Skeletal muscle tissue (tissue), 4 donors: Measurements from ENCODE around the gene SFXN1. TPM values are rescaled to one million over a fixed set of nuclear protein-coding genes. Genes with fewer than 3 reads are reported as not detected.

Experiments
- H3K27ac ChIP-seq: one replicate; pipeline ENCODE4 v1.7.0; 2013; ENCODE audit warnings: mild to moderate bottlenecking, low read depth, low read length, inconsistent platforms
- H3K27me3 ChIP-seq, 3 donors: one replicate each; pipeline ENCODE4 v1.7.0; 2013; ENCODE audit warnings: low read length in 3 of 3; ENCODE audit not compliant: control insufficient read depth in 3 of 3, insufficient read depth in 3 of 3
- H3K36me3 ChIP-seq, 3 donors: one replicate each; pipeline ENCODE4 v1.7.0; 2013; ENCODE audit warnings: low read length in 3 of 3; ENCODE audit not compliant: control insufficient read depth in 3 of 3, insufficient read depth in 3 of 3
- H3K4me1 ChIP-seq, 3 donors: one replicate each; pipeline ENCODE4 v1.7.0; 2013; ENCODE audit warnings: low read length in 3 of 3, mild to moderate bottlenecking in 3 of 3; ENCODE audit not compliant: control insufficient read depth in 3 of 3, insufficient read depth in 3 of 3
- H3K4me3 ChIP-seq, 3 donors: one replicate each; pipeline ENCODE4 v1.7.0; 2013; ENCODE audit warnings: low read length in 3 of 3
- H3K9ac ChIP-seq, 3 donors: one replicate each; pipeline ENCODE4 v1.7.0; 2013; ENCODE audit warnings: low read length in 3 of 3, mild to moderate bottlenecking in 3 of 3, moderate library complexity in 2 of 3, low read depth in 1 of 3
- H3K9me3 ChIP-seq, 3 donors: one replicate each; pipeline ENCODE4 v1.7.0; 2013; ENCODE audit warnings: low read length in 3 of 3; ENCODE audit not compliant: control insufficient read depth in 3 of 3
- total RNA-seq: library from RNA; depleted of rRNA; stranded (reverse); fragments of >200 nt; gene quantifications from one replicate; pipeline ENCODE4 v1.2.3, GENCODE V29; 2014
- donor health status: Osteomylitis.

SFXN1 gene
- total RNA-seq, 1 donor from 2014 or later = 15.7 TPM

DNA sequence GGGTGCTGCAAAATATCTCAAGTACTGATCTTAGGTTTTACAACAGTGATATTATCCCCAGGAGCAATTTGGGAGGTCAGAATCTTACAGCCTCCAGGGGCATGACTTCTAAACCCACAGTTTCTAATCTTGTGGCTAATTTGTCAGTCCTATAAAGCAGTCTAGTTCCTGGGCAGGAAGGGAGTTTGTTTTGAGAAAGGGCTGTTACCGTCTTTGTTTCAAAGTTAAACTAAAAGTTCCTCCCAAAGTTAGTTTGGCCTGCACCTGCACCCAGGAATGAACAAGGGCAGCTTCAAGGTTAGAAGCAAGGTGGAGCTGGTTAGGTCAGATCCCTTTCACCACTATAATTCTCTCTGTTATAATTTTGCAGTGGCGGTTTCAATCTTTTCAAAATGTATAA lies 81.7 kb downstream of the SFXN1 start:
- Histone ChIP-seq H3K9me3 (no peaks in the 10 kb centered on the region), H3K27ac (no peak overlapping the region), H3K4me1 (no peaks in the 10 kb centered on the region), H3K4me3 (no peak overlapping the region), H3K27me3 (peaks cover 0 to 5% (median 0%) of the 10 kb centered on the region in 3 donors), H3K9ac (no peak overlapping the region), H3K36me3 (no peaks in the 10 kb centered on the region)

DNA sequence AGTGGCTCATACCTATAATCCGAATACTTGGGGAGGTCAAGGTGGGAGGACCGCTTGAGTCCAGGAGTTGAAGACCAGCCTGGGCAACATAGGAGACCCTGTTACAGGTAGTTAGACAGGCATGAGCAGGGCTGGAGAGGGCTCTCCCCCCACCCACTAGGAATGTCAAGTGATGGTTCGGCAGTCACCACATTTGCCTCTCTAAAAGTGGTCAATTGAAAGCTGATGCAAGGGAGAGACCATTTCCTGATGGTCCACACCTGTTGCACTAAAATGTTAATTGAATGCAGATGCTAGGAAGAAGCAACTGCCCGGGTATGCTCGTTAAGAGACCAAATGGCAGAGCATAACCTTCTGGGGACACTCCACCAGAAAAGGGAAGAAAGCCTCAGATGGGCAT lies 82.7 kb downstream of the SFXN1 start:
- no peak overlapping the region for H3K4me3 ChIP-seq
- H3K9ac ChIP-seq = no peak overlapping the region
- H3K4me1 ChIP-seq = no peaks in the 10 kb centered on the region
- no peaks in the 10 kb centered on the region for H3K36me3 ChIP-seq
- no peaks in the 10 kb centered on the region for H3K9me3 ChIP-seq
- peaks cover 0 to 5% (median 0%) of the 10 kb centered on the region in 3 donors for H3K27me3 ChIP-seq
- no peak overlapping the region for H3K27ac ChIP-seq

DNA sequence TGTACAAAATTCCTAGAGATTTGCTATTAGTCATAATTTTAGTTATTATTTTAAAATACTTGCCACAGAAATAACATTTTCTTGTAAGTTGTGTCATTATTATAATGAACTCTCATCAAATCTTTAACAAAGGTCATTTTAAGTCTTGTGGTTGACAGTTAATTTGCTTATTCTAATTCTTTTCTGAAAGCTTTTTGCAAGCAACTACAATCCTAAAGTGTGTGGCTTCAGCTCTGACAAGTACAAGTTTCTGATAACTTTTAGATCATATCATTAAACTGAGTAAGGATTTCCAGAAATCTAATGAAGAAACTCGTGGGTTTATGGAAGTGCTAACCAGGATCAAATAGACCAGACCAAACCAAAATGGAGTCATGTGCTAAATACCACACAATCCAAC lies 86.4 kb downstream of the SFXN1 start:
- no peak overlapping the region for H3K27ac ChIP-seq
- no peak overlapping the region for H3K9ac ChIP-seq
- no peak overlapping the region for H3K4me3 ChIP-seq
- H3K36me3 ChIP-seq = no peaks in the 10 kb centered on the region
- no peaks in the 10 kb centered on the region for H3K9me3 ChIP-seq
- H3K4me1 ChIP-seq = no peaks in the 10 kb centered on the region
- H3K27me3 ChIP-seq = peaks cover 0 to 5% (median 0%) of the 10 kb centered on the region in 3 donors

DNA sequence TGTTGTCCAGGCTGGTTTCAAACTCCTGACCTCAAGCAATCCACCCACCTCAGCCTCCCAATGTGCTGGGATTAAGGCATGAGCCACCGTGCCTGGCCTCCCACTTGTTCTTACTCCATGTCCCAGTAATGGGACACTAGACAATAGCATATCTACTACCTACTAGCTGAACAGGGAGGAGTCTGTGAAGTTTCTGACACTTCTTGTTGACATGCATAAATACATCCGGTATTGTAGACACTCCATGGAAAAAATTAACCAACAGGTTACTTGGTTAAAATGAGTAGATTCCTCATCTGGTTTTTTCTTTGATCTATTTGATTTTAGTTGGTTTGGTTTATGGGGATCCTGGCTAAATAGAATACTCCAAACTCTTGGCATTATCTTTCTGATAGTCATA lies 88.3 kb downstream of the SFXN1 start:
- H3K36me3 ChIP-seq = no peaks in the 10 kb centered on the region
- H3K9ac ChIP-seq = no peak overlapping the region
- no peaks in the 10 kb centered on the region for H3K27me3 ChIP-seq
- no peaks in the 10 kb centered on the region for H3K4me1 ChIP-seq
- peaks cover 0 to 2% (median 0%) of the 10 kb centered on the region in 3 donors for H3K9me3 ChIP-seq
- H3K27ac ChIP-seq = no peak overlapping the region
- H3K4me3 ChIP-seq = no peak overlapping the region

DNA sequence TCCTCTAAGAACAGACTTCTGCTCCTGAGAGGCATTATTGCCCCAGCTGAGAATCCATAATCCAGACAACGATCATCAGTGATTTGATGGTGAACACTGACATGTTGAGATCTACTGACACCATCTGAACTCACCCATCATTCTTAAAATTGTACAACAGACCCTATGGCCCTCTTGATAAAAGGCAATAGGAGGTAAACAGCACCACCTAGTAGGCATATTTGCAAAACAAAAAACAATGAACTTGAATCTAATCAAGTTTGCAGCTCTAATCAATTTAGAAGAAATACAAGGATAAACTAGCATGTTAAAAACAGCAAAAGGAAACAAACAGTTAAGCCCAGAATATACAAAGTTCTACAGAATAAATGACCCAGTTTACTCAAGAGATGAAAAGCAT lies 89.6 kb downstream of the SFXN1 start:
- no peak overlapping the region for H3K27ac ChIP-seq
- H3K9ac ChIP-seq = no peak overlapping the region
- H3K4me3 ChIP-seq = no peak overlapping the region
- peaks cover 0 to 2% (median 1%) of the 10 kb centered on the region in 3 donors for H3K9me3 ChIP-seq
- H3K27me3 ChIP-seq = no peaks in the 10 kb centered on the region
- peaks cover 0 to under 1% (median 0%) of the 10 kb centered on the region in 3 donors for H3K4me1 ChIP-seq
- H3K36me3 ChIP-seq = no peaks in the 10 kb centered on the region

DNA sequence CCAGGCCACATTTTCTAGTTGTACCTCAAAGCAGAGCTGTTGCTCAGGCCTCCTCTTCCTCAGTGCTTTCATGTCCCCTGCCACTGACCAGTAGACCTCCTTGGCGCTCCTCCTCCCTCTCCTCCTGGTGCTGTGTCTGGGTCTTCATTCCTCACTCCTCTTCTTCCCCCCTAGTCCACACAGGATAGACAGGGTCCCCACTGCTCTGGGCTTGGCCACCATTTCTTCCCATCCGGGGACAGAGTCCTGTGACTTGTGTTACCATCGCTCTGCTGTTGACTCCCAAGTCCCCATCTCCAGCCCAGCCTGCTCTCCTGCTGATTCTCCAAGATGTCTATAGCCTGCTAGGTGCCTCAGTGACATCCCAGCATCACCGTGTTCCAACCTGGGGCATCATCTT lies 91.3 kb downstream of the SFXN1 start:
- H3K27me3 ChIP-seq = peaks cover 0 to 4% (median 0%) of the 10 kb centered on the region in 3 donors
- H3K27ac ChIP-seq = no peak overlapping the region
- H3K36me3 ChIP-seq = no peaks in the 10 kb centered on the region
- H3K4me1 ChIP-seq = peaks cover 0 to 13% (median 11%) of the 10 kb centered on the region in 3 donors
- peaks cover 0 to 3% (median 2%) of the 10 kb centered on the region in 3 donors for H3K9me3 ChIP-seq
- H3K9ac ChIP-seq = no peak overlapping the region
- no peak overlapping the region for H3K4me3 ChIP-seq

DNA sequence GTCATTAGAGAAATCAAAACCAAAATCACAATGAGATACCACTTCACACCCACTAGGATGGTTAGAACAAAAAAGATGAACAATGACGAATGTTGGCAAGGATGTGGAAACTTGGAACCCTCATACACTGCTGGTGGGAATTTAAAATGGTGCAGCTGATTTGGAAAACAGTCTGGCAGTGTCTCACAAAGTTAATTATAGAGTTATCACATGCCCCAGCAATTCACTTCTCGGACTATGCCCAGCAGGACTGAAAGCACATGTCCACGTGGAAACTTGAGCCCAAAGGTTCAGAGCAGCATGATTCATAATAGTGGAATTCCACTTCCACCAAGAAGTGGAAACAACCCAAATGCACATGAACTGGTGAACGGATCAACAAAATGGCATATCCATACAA lies 94.5 kb downstream of the SFXN1 start:
- Histone ChIP-seq H3K36me3 (no peaks in the 10 kb centered on the region), H3K9ac (no peak overlapping the region), H3K4me3 (no peak overlapping the region), H3K9me3 (peaks cover 0 to 3% (median 2%) of the 10 kb centered on the region in 3 donors), H3K27me3 (peaks cover 0 to 4% (median 3%) of the 10 kb centered on the region in 3 donors), H3K4me1 (peaks cover 0 to 13% (median 11%) of the 10 kb centered on the region in 3 donors), H3K27ac (peak overlapping the region; percentile 48)

DNA sequence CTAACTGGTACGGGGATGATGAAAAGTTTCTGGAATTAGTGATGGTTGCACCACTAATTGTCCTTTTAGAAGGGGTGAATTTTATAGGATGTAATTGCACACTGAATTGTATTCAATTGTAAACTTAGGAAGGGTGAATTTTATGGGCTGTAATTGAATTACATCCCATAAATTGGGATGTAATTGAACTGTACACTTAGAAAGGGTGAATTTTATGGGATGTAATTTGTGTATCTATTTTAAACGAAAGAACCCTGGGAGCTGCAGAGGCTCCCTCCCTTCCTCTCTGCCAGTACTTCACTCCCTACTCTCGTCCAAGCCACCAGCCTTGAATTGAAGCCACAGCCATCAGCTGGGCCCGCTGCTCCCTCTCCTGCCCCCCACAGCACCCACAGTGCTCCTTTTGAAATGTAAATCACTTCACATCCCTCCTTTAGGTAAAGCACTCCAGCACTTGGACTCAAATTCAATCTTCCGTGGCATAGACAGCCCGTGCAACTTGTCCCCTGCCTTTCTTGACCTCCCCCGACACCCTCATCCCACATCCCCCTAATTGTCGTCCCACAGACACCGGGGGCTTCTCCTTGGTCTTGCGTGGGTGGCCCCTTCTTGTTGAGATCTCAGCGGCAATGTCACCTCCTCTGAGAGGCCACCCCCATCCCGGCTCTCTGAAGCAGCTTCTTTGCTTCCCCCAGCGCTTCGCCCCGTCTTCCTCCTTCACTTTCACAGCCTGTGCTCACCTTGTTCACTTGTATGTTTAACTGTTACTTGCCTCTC lies 95.3 kb downstream of the SFXN1 start:
- Histone ChIP-seq H3K27ac (peak overlapping the region; percentile 48), H3K9me3 (peaks cover 0 to 3% (median 2%) of the 10 kb centered on the region in 3 donors), H3K4me1 (peaks cover 0 to 13% (median 11%) of the 10 kb centered on the region in 3 donors), H3K36me3 (no peaks in the 10 kb centered on the region), H3K27me3 (peaks cover 0 to 7% (median 4%) of the 10 kb centered on the region in 3 donors), H3K9ac (peak overlapping the region in 1 of 3 donors; percentile 63), H3K4me3 (peak overlapping the region in 1 of 3 donors; percentile 29)

DNA sequence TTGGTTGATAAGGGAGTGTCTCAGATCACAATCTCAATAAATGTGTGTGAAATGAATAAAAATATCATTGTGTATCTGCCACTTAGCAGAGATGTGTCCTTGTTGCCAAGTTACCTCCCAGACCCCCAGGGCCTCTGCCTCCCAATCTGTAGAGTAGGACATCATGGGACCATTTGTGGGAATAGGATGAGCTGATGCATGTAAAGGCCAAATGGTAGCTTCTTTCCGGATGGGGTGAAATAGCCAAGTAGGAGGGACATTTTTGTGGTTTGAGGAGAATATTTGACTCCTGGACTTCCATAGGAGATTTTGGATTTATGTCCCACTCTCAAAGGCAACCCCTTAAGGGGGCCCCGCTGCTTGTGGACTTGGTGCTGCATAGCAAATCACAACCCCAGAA lies 96.9 kb downstream of the SFXN1 start:
- Histone ChIP-seq H3K27ac (no peak overlapping the region), H3K36me3 (no peaks in the 10 kb centered on the region), H3K4me1 (peaks cover 0 to 13% (median 11%) of the 10 kb centered on the region in 3 donors), H3K4me3 (no peak overlapping the region), H3K9me3 (peaks cover 0 to 3% (median 1%) of the 10 kb centered on the region in 3 donors), H3K27me3 (peaks cover 0 to 7% (median 4%) of the 10 kb centered on the region in 3 donors), H3K9ac (no peak overlapping the region)

DNA sequence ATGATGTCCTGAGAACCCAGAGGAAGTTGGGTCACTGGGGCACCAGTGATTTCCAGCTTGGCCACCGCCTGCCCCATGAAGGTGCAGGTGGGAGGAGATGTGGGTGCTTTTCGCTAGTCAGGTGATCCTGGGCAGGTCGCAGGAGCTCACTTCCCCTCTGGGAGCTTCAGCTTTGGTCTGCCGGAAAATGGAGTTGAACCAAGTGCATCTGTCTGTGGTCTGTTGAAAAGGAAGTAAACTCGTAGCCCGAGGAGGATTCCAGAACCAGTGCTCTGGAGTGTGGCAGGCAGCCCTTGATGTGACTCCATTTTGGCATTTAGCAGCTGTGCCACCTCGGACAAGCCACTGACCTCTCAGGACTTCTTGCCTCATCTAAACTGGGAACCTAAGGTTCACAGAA lies 97.7 kb downstream of the SFXN1 start:
- Histone ChIP-seq H3K4me3 (no peak overlapping the region), H3K27ac (no peak overlapping the region), H3K36me3 (no peaks in the 10 kb centered on the region), H3K9me3 (peaks cover 0 to 3% (median 0%) of the 10 kb centered on the region in 3 donors), H3K9ac (no peak overlapping the region), H3K27me3 (peaks cover 0 to 7% (median 4%) of the 10 kb centered on the region in 3 donors), H3K4me1 (peaks cover 0 to 13% (median 11%) of the 10 kb centered on the region in 3 donors)
